ENCODE results near the gene RAVER1.
"Not testable (repeated sequence)": the region's sequence is repeated elsewhere in the genome, so short reads cannot be mapped to it uniquely, and the experiment has no call there.

- not testable (repeated sequence) for TF ChIP-seq POLR2AphosphoS5 (IDR thresholded peaks at IDR 0.05; ENCODE audit: low read depth, low read length)
- TF ChIP-seq, protein P1, sequence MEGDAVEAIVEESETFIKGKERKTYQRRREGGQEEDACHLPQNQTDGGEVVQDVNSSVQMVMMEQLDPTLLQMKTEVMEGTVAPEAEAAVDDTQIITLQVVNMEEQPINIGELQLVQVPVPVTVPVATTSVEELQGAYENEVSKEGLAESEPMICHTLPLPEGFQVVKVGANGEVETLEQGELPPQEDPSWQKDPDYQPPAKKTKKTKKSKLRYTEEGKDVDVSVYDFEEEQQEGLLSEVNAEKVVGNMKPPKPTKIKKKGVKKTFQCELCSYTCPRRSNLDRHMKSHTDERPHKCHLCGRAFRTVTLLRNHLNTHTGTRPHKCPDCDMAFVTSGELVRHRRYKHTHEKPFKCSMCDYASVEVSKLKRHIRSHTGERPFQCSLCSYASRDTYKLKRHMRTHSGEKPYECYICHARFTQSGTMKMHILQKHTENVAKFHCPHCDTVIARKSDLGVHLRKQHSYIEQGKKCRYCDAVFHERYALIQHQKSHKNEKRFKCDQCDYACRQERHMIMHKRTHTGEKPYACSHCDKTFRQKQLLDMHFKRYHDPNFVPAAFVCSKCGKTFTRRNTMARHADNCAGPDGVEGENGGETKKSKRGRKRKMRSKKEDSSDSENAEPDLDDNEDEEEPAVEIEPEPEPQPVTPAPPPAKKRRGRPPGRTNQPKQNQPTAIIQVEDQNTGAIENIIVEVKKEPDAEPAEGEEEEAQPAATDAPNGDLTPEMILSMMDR (IDR thresholded peaks at IDR 0.05): not testable (repeated sequence)
Measured at GRCh38 chr19:10377140-10377640, 43.9 kb upstream of the RAVER1 start.

Measured in Panc1 (cell line).